ENCODE results near the gene MFGE8.

MFGE8 gene

GRCh38 chr15:88913850-88914169, 631 bp upstream of the MFGE8 start:
- Histone ChIP-seq H3F3A (ENCODE audit: insufficient read depth, low read length) (no peaks in the 10 kb centered on the region), H3K79me2 (ENCODE audit: insufficient read depth, low read length) (no peaks in the 10 kb centered on the region), H3K36me3 (ENCODE audit: insufficient read depth, low read length) (no peaks in the 10 kb centered on the region), H2AFZ (ENCODE audit: low read length) (peak overlapping the region; percentile 61; the same call in 1 of the 2 replicates), H3K9me3 (ENCODE audit: low read length) (no peaks in the 10 kb centered on the region), H3K9me2 (ENCODE audit: low read depth, low read length) (no peaks in the 10 kb centered on the region), H3K9ac (ENCODE audit: low read length) (peak overlapping the region; percentile 75), H3K4me2 (ENCODE audit: low read length) (peak overlapping the region; percentile 83), H4K20me1 (ENCODE audit: insufficient read depth, low read length) (no peaks in the 10 kb centered on the region), H3K27ac (ENCODE audit: low read depth, low read length, poor library complexity, severe bottlenecking) (peak overlapping the region; percentile 9), H3K27me3 (ENCODE audit: insufficient read depth, low read length) (no peaks in the 10 kb centered on the region), H3K4me3 (ENCODE audit: low read depth, low read length, poor library complexity, severe bottlenecking) (peak overlapping the region; percentile 76), H3K4me1 (ENCODE audit: insufficient read depth, low read length, severe bottlenecking) (peaks cover 18% of the 10 kb centered on the region)
- no peak for TF ChIP-seq EZH2 (IDR thresholded peaks at IDR 0.05; ENCODE audit: borderline replicate concordance, low read length)
- no peak for TF ChIP-seq CTCF (IDR thresholded peaks at IDR 0.05; ENCODE audit: low read length)

- Histone ChIP-seq H3F3A (ENCODE audit: insufficient read depth, low read length) (no peaks in the 10 kb centered on the region), H3K9me3 (ENCODE audit: low read length) (no peaks in the 10 kb centered on the region), H4K20me1 (ENCODE audit: insufficient read depth, low read length) (no peaks in the 10 kb centered on the region), H3K4me2 (ENCODE audit: low read length) (peak overlapping the region; percentile 83), H3K9me2 (ENCODE audit: low read depth, low read length) (no peaks in the 10 kb centered on the region), H3K4me3 (ENCODE audit: low read depth, low read length, poor library complexity, severe bottlenecking) (peak overlapping the region; percentile 76), H3K4me1 (ENCODE audit: insufficient read depth, low read length, severe bottlenecking) (peaks cover 18% of the 10 kb centered on the region), H2AFZ (ENCODE audit: low read length) (no peak overlapping the region), H3K79me2 (ENCODE audit: insufficient read depth, low read length) (no peaks in the 10 kb centered on the region), H3K27ac (ENCODE audit: low read depth, low read length, poor library complexity, severe bottlenecking) (no peak overlapping the region), H3K36me3 (ENCODE audit: insufficient read depth, low read length) (no peaks in the 10 kb centered on the region), H3K27me3 (ENCODE audit: insufficient read depth, low read length) (no peaks in the 10 kb centered on the region), H3K9ac (ENCODE audit: low read length) (peak overlapping the region; percentile 75)
- no peak for TF ChIP-seq CTCF (IDR thresholded peaks at IDR 0.05; ENCODE audit: low read length)
- no peak for TF ChIP-seq EZH2 (IDR thresholded peaks at IDR 0.05; ENCODE audit: borderline replicate concordance, low read length)
Measured at GRCh38 chr15:88912500-88912921, 668 bp downstream of the MFGE8 start.

- Histone ChIP-seq H3K9me2 (ENCODE audit: low read depth, low read length) (no peaks in the 10 kb centered on the region), H3K27me3 (ENCODE audit: insufficient read depth, low read length) (no peaks in the 10 kb centered on the region), H3K9me3 (ENCODE audit: low read length) (no peaks in the 10 kb centered on the region), H2AFZ (ENCODE audit: low read length) (no peak overlapping the region), H3K4me1 (ENCODE audit: insufficient read depth, low read length, severe bottlenecking) (peaks cover 18% of the 10 kb centered on the region), H3K4me2 (ENCODE audit: low read length) (no peak overlapping the region), H3K4me3 (ENCODE audit: low read depth, low read length, poor library complexity, severe bottlenecking) (no peak overlapping the region), H3K36me3 (ENCODE audit: insufficient read depth, low read length) (no peaks in the 10 kb centered on the region), H3K27ac (ENCODE audit: low read depth, low read length, poor library complexity, severe bottlenecking) (no peak overlapping the region), H3F3A (ENCODE audit: insufficient read depth, low read length) (no peaks in the 10 kb centered on the region), H3K9ac (ENCODE audit: low read length) (no peak overlapping the region), H4K20me1 (ENCODE audit: insufficient read depth, low read length) (no peaks in the 10 kb centered on the region), H3K79me2 (ENCODE audit: insufficient read depth, low read length) (no peaks in the 10 kb centered on the region)
- TF ChIP-seq EZH2 (IDR thresholded peaks at IDR 0.05; ENCODE audit: borderline replicate concordance, low read length) (no peak), CTCF (IDR thresholded peaks at IDR 0.05; ENCODE audit: low read length) (no peak)
Measured at GRCh38 chr15:88911766-88912118, 1.4 kb downstream of the MFGE8 start.

All from OCI-LY1 (cell line).